Stimulated activated CD4-positive, alpha-beta T cell treated with anti-CD3 and anti-CD28 coated beads, Interleukin-2, amount 100 ng/mL, for 4 hours (primary cell): ENCODE measurements around the gene APOBEC3H.

Source experiments
- DNase-seq: peaks from one replicate; pipeline ENCODE4 v3.0.0-alpha.2; 2020; ENCODE audit warnings: low read depth

Gene APOBEC3H

DNA sequence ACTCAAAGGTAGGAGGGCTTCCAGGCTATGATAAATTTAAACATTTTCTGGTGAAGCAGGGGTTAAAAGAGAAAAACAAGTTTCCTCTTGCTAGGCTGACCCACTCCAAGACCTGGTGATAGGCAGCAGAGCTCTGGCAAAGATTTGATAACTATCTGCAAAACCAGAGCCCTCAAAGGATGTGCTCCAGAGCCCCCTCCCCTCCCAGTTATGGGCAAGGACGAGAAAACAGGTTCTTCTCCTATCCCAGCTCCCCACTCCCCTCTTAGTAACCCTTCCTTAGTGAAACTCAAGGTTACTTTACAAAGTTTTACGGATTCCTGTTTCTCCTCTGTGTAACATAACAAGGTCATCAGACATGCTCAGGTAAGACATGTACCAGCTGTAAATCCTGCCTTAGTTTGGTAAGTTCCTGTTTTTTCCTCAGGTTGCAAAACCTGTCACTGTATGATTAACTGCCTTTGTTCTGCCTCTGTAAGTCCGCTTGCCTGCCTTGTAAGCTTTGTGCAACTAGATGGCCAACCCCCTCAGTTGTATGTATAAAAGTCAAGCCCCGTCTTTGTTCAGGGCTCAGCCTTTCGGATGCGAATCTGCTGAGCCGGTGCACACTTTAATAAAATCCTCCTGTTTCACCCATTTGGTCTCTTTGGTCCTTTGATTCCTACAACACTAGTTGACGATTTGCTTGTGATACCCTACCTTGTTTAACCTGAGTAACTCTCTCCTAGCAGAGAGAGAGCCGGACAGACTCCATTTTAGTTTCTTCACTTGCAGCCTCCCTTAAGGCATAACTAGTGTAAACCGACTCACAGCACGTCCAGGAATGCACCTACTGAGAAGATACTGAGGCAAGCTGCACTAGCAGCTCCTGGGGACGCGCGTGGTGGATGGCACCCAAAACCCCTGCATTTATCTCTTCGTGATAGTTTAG is 13.9 kb downstream of the APOBEC3H start:
- no peak for DNase-seq

GRCh38 chr22:39114112-39114511 is 17.1 kb downstream of the APOBEC3H start:
- no peak for DNase-seq

DNA sequence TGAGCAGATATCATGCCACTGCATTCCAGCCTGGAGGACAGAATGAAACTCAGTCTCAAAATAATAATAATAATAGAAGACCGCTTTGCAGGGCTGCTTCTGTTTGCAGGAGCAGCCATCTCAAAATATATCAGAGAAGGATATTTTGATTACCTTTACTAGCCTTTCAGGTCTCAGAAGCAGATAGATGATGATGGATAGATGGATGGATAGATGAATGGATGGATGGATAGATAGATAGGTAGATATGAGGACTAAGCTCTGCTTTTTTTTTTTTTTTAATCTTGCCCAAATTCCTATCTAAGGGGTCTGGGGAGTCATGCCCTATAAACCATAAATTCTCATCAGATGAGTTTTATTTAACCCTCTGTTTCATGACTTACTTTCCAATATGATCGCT is 18.5 kb downstream of the APOBEC3H start:
- no peak for DNase-seq

GRCh38 chr22:39115977-39116621 is 19.1 kb downstream of the APOBEC3H start:
- no peak for DNase-seq

DNA sequence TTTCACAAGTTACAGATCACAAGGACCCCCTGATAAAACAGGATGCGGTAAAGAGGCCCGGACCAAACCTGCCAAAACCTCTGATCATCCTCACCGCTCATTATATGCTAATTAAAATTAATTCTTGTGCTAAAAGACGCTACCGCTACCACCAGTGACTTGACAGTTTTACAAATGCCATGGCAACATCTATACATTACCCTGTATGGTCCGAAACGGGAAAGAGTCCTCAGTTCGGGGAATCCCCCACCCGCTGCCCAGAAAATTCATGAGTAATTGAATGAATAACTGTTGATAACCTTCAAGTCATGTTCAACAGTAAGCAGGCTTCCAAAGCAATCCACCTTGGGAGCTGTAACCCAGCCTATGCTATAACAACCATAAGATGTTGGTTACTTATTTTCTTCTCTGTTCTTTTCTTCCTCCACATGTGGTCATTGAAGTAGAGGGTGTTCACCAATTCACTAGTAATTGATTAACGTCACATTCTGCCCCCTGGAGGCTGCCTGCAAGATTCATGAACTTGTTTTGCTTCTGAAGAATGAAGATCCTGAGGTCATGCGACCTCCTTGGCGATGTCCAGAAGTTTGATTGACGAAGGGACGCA is 20.6 kb downstream of the APOBEC3H start:
- DNase-seq = peak; percentile 66

DNA sequence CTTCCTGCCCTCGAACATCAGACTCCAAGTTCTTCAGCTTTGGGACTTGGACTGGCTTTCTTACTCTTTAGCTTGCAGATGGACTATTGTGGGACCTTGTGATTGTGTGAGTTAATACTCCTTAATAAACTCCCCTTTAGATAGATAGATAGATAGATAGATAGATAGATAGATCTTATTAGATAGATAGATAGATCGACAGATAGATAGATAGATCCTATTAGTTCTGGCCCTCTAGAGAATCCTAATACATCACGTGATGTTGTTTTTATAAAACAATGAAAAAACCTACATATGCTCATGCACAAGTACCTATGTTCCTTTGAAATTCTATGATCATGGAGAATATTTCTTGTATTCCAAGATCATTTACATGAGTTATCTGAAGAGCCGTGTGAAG is 23.9 kb downstream of the APOBEC3H start:
- DNase-seq = no peak

DNA sequence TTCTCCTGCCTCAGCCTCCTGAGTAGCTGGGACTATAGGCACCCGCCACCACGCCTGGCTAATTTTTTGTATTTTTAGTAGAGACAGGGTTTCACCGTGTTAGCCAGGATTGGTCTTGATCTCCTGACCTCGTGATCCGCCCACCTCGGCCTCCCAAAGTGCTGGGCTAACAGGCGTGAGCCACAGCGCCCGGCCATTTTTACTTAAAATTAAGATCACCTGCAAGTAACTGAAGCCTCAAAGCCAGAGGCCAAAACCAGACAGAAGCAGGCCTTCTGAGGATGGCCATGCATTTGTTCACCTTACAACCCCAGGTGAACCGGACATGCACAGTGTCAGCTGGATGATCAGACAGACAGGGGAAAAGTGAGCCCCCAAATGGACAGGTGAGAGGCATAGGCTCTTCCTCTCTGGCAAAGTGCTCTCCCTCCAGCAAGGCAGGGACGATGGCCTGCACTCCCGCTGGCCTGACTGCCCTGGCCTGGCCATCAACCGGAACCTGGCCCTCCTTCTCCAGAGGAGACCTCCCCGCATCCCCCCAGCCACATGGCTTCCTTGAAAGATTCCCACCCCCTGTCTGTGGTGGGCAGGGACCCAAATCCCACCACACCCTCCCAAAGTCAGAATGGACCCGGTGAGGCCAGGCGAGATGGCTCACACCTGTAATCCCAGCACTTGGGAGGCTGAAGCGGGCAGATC is 25.9 kb downstream of the APOBEC3H start:
- no peak for DNase-seq

- DNase-seq = no peak
Measured at GRCh38 chr22:39123751-39124581, 26.9 kb downstream of the APOBEC3H start.

DNA sequence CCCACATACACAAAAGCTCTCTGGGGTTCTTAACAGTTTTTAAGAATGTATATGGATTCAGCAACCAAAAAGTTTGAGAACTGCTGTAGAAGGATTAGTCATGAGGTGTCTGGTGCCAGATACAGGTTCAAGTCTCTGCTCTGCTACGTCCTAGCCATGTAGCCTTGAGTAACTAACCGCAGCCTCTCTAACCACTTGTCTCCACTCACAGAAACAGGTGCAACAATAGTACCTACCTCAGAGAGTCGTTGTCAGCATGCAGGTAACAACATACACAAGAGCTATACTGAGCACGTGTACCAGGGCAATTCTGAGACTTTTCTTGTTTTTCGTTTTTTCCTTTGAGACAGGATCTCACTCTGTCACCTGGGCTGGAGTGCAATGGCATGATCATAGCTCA is 28.6 kb downstream of the APOBEC3H start:
- no peak for DNase-seq

- no peak for DNase-seq
Measured at GRCh38 chr22:39128508-39128907, 31.5 kb downstream of the APOBEC3H start.

DNA sequence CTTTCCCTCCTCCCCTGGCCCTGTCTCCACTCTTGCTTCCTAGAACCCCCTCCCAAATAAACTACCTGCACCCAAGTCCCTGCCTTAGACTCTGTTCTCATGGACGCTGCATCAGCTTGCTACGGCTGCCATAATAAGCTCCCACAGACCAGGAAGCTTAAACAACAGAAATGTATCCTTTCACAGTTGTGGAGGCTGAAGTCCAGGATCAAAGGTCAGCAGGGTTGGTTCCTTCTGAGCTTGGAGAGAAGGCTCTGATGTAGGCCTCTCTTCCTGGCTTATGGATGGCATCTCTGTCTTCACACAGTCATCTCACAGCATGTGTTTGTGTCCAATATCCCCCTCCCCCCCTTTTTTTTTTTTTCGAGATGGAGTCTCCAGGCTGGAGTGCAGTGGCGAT is 32.0 kb downstream of the APOBEC3H start:
- no peak for DNase-seq

- DNase-seq = no peak
Measured at GRCh38 chr22:39129746-39130145, 32.7 kb downstream of the APOBEC3H start.

- no peak for DNase-seq
Measured at GRCh38 chr22:39130152-39130704, 33.2 kb downstream of the APOBEC3H start.

DNA sequence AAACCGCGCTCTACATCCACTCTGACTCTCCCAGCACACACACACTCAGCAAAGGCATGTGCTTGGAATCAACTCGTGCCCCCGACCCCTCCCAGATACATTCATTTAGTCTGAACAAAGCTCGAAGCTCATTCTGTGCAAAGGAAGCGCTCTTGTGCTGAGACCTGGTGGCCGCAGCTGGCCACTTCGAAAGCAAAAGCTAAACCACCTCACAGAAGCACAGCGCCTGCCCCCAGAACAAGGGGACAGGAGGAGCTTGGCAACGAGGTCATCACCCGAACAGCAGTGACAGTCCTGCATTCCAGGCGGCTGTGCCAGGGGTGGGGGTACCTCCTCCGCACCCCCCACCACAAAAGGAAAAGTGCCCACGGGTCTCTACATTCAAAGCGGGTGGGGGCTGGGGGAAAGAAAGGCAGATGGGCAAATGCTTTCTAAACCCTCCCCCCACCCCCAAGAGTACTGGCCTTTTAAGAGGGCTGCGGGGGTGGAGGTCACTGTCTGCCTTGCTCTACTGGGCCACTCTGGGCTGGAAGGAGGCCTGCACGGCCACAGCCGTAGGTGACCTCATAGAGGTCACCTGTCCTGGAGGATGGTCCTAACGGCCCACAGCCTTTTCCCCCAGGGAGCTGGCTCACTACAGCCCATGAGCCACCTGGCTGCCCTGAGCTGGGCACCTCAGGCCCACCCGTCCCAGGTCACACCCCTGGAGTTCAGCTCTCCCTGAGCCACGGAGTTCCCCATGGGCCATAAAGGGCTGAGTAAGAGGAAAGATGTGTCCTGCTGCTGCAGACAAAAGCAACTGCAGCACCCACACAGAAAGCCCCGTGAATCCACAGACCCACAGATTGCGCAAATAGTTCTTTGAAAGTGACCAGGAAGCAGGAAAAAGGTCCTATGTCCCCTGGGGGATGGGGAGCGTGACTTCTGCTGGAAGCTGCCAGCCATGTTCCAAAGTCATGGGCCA is 34.1 kb downstream of the APOBEC3H start:
- no peak for DNase-seq

- DNase-seq = no peak
Measured at GRCh38 chr22:39132281-39132680, 35.2 kb downstream of the APOBEC3H start.

DNA sequence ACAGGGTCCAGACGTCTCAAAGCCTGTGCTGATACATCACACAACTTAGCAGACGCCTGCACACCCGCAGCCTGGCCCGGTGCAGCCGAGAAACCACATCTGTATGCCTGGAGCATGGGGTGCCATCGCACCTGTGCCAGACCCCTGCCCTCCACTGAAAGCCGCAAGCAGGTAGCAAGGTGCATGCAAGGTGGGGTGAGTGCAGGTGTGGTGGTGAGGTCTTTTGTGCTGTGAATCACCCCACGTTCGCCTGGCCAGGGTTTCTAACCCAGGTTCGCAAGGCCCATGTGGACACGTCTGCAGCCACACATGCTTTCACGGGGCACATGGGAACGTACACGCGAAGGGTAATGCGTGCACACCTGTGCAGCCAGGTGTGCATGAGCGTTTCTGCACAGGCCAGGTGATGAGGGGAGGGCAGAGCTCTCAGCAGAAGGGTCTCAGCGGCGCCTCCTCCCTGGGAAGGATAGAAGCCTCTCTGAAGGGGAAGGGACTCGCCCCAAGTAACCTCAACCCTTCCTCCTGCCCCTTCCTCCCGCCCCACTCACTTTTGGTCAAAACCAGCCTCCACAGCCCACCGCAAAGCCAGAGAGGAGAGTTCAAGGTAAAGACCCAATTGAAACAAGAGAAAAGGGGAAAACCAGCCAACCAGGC is 36.0 kb downstream of the APOBEC3H start:
- DNase-seq = no peak

GRCh38 chr22:39133871-39134270 is 36.8 kb downstream of the APOBEC3H start:
- no peak for DNase-seq

DNA sequence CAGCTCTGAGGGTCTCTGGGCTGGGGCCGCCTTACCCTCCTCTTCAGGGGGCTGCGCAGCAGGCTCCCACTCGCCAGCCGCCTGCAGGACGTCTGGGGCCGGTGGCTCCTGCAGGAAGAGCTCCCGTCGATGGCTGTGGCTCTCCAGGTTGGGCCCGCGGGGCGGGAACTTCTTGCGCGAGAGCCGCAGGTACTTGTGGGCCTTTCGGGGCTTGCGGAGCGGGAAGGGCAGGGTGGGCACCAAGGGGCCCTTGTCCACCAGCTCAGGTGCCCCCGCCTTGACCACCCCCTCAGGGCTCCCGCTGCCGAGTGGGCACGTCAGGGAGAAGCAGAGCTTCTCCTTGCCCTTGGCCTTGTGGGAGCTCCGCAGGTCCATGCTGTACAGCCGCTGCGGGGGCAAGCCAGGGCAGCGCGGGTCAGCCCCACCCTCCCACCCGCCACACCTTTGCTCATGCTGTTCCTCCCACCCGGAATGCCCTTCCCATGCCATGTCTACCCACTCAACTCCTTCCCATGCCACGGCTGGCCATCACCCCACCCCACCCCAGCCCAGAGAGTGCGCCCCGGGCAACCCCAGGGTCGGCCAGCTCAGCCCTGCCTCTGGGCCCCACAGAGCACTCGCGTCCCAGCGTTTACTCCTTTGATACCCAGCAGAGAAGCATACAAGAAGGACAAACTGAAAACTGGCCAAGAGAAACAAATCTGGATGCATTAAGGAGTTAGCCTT is 37.5 kb downstream of the APOBEC3H start:
- DNase-seq = no peak
